OCI-LY1 (cell line): Measurements from ENCODE around the gene GTF3C2.

Experiments used
- H2AFZ ChIP-seq: fragments of 200-600 bp; sonication (generic), shearing (Covaris generic); 2 replicates; pipeline ENCODE4 v1.6.0; 2014; ENCODE audit warnings: antibody characterized with exemption, mild to moderate bottlenecking, low read length
- H3F3A ChIP-seq: fragments of 200-600 bp; sonication (generic), shearing (Covaris generic); 2 replicates; pipeline ENCODE4 v1.6.0; 2014; ENCODE audit warnings: mild to moderate bottlenecking, antibody characterized with exemption, low read length, moderate library complexity; ENCODE audit not compliant: insufficient read depth
- H3K27ac ChIP-seq: fragments of 200-600 bp; sonication (generic); 2 replicates; pipeline ENCODE4 v1.5.1; 2014; ENCODE audit warnings: low read length, mixed run types, mild to moderate bottlenecking, low read depth; ENCODE audit not compliant: poor library complexity, severe bottlenecking
- H3K27me3 ChIP-seq: fragments of 200-600 bp; sonication (generic); 2 replicates; pipeline ENCODE4 v1.6.0; 2014; ENCODE audit warnings: antibody characterized with exemption, mild to moderate bottlenecking, low read length, moderate library complexity; ENCODE audit not compliant: insufficient read depth
- H3K36me3 ChIP-seq: fragments of 200-600 bp; sonication (generic); 2 replicates; pipeline ENCODE4 v1.6.1; 2014; ENCODE audit warnings: mild to moderate bottlenecking, antibody characterized with exemption, low read length, moderate library complexity, mixed read lengths; ENCODE audit not compliant: insufficient read depth
- H3K4me1 ChIP-seq: fragments of 200-600 bp; sonication (generic); 2 replicates; pipeline ENCODE4 v1.5.1; 2014; ENCODE audit warnings: mild to moderate bottlenecking, low read length, moderate library complexity; ENCODE audit not compliant: insufficient read depth, severe bottlenecking
- H3K4me2 ChIP-seq: fragments of 200-600 bp; sonication (generic), shearing (Covaris generic); 2 replicates; pipeline ENCODE4 v1.6.1; 2014; ENCODE audit warnings: low read length
- H3K4me3 ChIP-seq: fragments of 200-600 bp; sonication (generic); 2 replicates; pipeline ENCODE4 v1.5.1; 2014; ENCODE audit warnings: low read length, low read depth, mild to moderate bottlenecking, mixed read lengths; ENCODE audit not compliant: poor library complexity, severe bottlenecking
- H3K79me2 ChIP-seq: fragments of 200-600 bp; shearing (Covaris generic); 2 replicates; pipeline ENCODE4 v1.6.1; 2016; ENCODE audit warnings: mixed run types, low read length, mixed read lengths; ENCODE audit not compliant: insufficient read depth
- H3K9ac ChIP-seq: fragments of 200-600 bp; sonication (generic), shearing (Covaris generic); 2 replicates; pipeline ENCODE4 v1.6.1; 2014; ENCODE audit warnings: mild to moderate bottlenecking, low read length, mixed read lengths
- H3K9me2 ChIP-seq: fragments of 200-600 bp; sonication (generic), shearing (Covaris generic); 2 replicates; pipeline ENCODE4 v1.6.1; 2014; ENCODE audit warnings: low read depth, mild to moderate bottlenecking, low read length, mixed read lengths
- H3K9me3 ChIP-seq: fragments of 200-600 bp; shearing (Covaris generic); 2 replicates; pipeline ENCODE4 v1.6.1; 2014; ENCODE audit warnings: low read length, mixed read lengths
- H4K20me1 ChIP-seq: fragments of 200-600 bp; sonication (generic), shearing (Covaris generic); 2 replicates; pipeline ENCODE4 v1.6.0; 2016; ENCODE audit warnings: mild to moderate bottlenecking, low read length; ENCODE audit not compliant: insufficient read depth
- CTCF ChIP-seq: fragments of 200-600 bp; sonication (generic), shearing (Covaris generic); IDR thresholded peaks from 2 replicates; pipeline ENCODE4 v1.5.1; 2017; ENCODE audit warnings: mild to moderate bottlenecking, antibody characterized with exemption, low read length, moderate library complexity, mixed read lengths
- EZH2 ChIP-seq: fragments of 200-600 bp; sonication (generic), shearing (Covaris generic); IDR thresholded peaks from 2 replicates; pipeline ENCODE4 v1.8.0; 2017; ENCODE audit warnings: borderline replicate concordance, mixed run types, mild to moderate bottlenecking, antibody characterized with exemption, low read length, moderate library complexity, mixed read lengths

Gene GTF3C2

GRCh38 chr2:27288610-27289009, 68.0 kb downstream of the GTF3C2 start:
- Histone ChIP-seq H3K27me3 (no peaks in the 10 kb centered on the region), H3K4me2 (no peak overlapping the region), H3F3A (no peaks in the 10 kb centered on the region), H3K9me3 (no peaks in the 10 kb centered on the region), H4K20me1 (no peaks in the 10 kb centered on the region), H3K27ac (no peak overlapping the region), H3K9me2 (no peaks in the 10 kb centered on the region), H3K4me1 (peaks cover 26% of the 10 kb centered on the region), H2AFZ (no peak overlapping the region), H3K79me2 (no peaks in the 10 kb centered on the region), H3K36me3 (no peaks in the 10 kb centered on the region), H3K4me3 (no peak overlapping the region), H3K9ac (no peak overlapping the region)
- TF ChIP-seq CTCF (no peak), EZH2 (no peak)

- Histone ChIP-seq H4K20me1 (no peaks in the 10 kb centered on the region), H3K4me1 (peaks cover 5% of the 10 kb centered on the region), H3K9me2 (no peaks in the 10 kb centered on the region), H3K4me3 (no peak overlapping the region), H3K36me3 (no peaks in the 10 kb centered on the region), H2AFZ (no peak overlapping the region), H3K27me3 (no peaks in the 10 kb centered on the region; the same call in 1 of the 2 replicates), H3F3A (no peaks in the 10 kb centered on the region), H3K9me3 (no peaks in the 10 kb centered on the region), H3K9ac (no peak overlapping the region), H3K4me2 (no peak overlapping the region), H3K79me2 (no peaks in the 10 kb centered on the region), H3K27ac (no peak overlapping the region)
- TF ChIP-seq CTCF (no peak), EZH2 (no peak)
These were observed 71.1 kb downstream of the GTF3C2 start for GRCh38 chr2:27285481-27285880.

GRCh38 chr2:27284996-27285395, 71.6 kb downstream of the GTF3C2 start:
- Histone ChIP-seq H3K4me2 (no peak overlapping the region), H3K4me1 (no peaks in the 10 kb centered on the region), H3K9me2 (no peaks in the 10 kb centered on the region), H3K27ac (no peak overlapping the region), H3K9me3 (no peaks in the 10 kb centered on the region), H3F3A (no peaks in the 10 kb centered on the region), H4K20me1 (no peaks in the 10 kb centered on the region), H3K9ac (no peak overlapping the region), H3K27me3 (no peaks in the 10 kb centered on the region; the same call in 1 of the 2 replicates), H3K36me3 (no peaks in the 10 kb centered on the region), H3K4me3 (no peak overlapping the region), H3K79me2 (no peaks in the 10 kb centered on the region), H2AFZ (no peak overlapping the region)
- TF ChIP-seq CTCF, result no peak
- no peak for TF ChIP-seq EZH2
